GM18951 (cell line): ENCODE data around the gene ABCB1.
"Not testable (repeated sequence)": the region's sequence is repeated elsewhere in the genome, so short reads cannot be mapped to it uniquely, and the experiment has no call there.

Experiments
- POLR2A ChIP-seq: IDR thresholded peaks from 4 replicates; pipeline ENCODE4 v1.6.1; 2011; ENCODE audit warnings: mild to moderate bottlenecking; ENCODE audit not compliant: insufficient read length, insufficient read depth; ENCODE audit errors: extremely low read depth
- in situ Hi-C: fragments of 300-500 bp; cut with MboI; formaldehyde crosslinking; loops from one replicate; pipeline ENCODE4 v1.12.0; 2022; ENCODE audit warnings: low sequenced_read_pairs, mixed read lengths, inconsistent platforms; ENCODE audit not compliant: unreplicated experiment

Gene ABCB1

GRCh38 chr7:87494454-87494853 is 106.2 kb downstream of the ABCB1 start:
- in situ Hi-C loops = no loop called here

DNA sequence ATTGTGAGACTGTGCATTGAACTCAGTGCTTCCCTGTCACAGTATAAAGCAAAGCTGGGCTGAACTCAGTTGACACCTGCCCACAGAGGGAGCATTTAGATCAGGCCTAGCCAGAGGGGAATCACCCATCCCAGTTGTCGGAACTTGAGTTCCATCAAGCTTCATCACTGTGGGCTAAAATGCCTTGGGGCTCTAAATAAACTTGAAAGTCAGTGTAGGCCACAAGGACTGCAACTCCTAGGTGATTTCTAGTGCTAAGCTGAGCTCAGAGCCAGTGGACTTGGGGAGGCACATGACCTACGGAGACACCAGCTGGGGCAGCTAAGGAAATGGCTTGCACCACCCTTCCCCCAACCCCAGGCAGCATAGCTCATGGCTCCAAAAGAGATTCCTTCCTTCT is 117.6 kb downstream of the ABCB1 start:
- TF ChIP-seq POLR2A = no peak
- in situ Hi-C loops = no loop called here

More at GRCh38 chr7:87494454-87494853, 106.2 kb downstream of the ABCB1 start:
- TF ChIP-seq POLR2A = no peak

- no peak for TF ChIP-seq POLR2A
- in situ Hi-C loops = no loop called here
Observed at GRCh38 chr7:87482115-87482514, 118.6 kb downstream of the ABCB1 start.

DNA sequence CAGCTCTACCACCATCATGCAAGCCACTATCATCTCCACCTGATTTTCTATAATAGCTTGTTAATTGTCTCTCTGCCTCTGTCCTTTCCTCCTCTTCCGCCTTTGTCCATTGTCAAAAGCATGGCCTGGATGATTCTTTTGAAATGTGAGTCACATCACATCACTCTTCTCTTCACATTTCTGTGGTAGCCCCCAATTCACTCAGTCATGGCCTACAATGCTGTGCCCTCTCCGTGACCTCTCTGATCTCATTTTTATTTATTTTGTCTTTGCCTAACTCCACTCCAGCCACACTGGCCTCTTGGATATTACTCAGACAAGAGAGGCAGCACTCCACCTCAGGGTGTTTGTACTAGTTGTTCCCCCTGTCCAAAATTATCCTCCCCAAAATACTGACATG is 120.3 kb downstream of the ABCB1 start:
- in situ Hi-C loops = no loop called here
- no peak for TF ChIP-seq POLR2A

DNA sequence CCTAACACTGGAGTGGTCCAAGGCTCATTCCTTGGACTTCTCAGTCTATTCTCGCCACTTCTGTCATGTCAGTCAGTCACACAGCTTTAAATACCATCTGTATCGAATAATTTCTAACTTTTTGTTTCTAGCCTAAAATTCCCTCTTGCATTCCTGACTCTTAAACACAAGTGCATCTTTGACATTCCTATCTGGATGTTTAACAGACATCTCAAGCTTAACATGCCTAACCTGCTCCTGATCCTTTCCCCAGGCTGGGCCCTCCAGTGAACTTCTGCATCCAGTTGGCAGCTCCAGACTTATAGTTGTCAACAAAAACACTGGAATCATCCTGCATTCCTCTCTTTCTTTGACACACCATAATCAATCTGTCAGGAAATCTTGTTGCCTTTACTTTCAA is 120.7 kb downstream of the ABCB1 start:
- in situ Hi-C loops = no loop called here
- TF ChIP-seq POLR2A = no peak

DNA sequence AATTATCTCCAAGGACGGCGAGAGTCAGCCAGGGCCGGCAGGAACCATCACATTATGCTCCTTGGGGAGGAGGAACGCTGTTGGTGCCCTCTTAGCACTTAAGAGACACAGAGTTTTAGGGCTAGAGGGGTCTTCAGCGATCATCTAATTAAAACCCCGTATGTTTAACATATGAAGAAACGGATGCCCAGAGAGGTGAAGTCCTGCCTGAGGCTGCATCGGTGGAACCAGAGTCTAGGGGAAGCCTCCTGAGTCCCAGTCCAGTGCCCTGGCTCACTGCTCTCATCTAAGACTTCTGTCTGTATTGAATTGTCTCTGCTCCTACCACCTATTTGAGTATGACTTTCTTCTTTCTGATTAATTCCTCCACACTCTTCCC is 124.5 kb downstream of the ABCB1 start:
- in situ Hi-C loops = no loop called here
- no peak for TF ChIP-seq POLR2A

GRCh38 chr7:87475359-87476178 is 125.1 kb downstream of the ABCB1 start, which contains the start of gene ABCB4:
Gene ABCB4, minus strand, starts transcription at chr7:87475680. Its CDS starts 215 bp downstream, at chr7:87475465.
- in situ Hi-C loops = no loop called here
- peak; percentile 49 for TF ChIP-seq POLR2A

DNA sequence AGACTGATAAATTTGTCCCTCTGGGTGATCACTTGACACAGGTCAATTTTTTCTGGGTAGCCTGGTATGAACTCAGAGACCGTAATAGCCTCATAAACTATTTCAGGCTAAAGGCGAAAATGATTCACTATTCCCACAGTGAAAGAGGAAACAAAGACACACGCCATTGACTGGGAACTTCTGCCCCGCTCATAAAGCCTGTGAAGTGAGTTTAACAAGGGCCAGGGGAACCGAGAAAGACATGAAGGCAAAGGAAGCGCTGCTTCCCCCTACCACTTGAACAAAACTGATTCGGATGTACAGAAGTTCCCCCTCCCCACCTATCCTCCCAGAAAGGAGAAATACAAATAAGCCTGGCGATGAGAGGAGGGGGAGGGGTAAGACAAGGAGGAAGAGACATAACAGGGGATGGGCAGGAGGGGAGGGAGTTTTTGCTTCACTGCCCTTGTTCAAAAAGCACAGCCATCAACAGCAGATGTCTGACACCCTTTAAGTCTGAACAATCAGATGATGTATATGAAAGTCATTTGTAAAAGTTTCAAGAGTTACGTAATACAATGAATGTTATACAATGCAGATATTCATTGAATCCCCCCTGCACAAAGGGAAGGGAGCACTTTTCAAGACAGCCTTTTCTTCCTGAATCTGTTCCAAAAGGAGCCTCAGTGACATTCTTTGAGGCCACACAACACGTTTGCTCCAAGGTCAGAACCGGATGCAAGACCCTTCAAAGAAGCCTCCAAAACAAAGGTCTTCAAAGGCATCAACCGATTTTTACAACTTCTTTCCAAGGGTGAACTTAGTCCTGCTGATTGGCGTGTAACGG is 125.9 kb downstream of the ABCB1 start:
- in situ Hi-C loops = no loop called here
- TF ChIP-seq POLR2A = peak; percentile 22

- in situ Hi-C loops = no loop called here
Observed at GRCh38 chr7:87473986-87474385, 126.7 kb downstream of the ABCB1 start.

GRCh38 chr7:87473192-87473591 is 127.5 kb downstream of the ABCB1 start:
- in situ Hi-C loops = no loop called here
- TF ChIP-seq POLR2A = no peak

More at GRCh38 chr7:87473986-87474385, 126.7 kb downstream of the ABCB1 start:
- TF ChIP-seq POLR2A = no peak

GRCh38 chr7:87471473-87471872 is 129.2 kb downstream of the ABCB1 start:
- in situ Hi-C loops = no loop called here
- TF ChIP-seq POLR2A = no peak

GRCh38 chr7:87469204-87469603 is 131.5 kb downstream of the ABCB1 start:
- in situ Hi-C loops = not testable (repeated sequence)

- in situ Hi-C loops = not testable (repeated sequence)
Observed at GRCh38 chr7:87465534-87465880, 135.2 kb downstream of the ABCB1 start.

- in situ Hi-C loops = not testable (repeated sequence)
Observed at GRCh38 chr7:87464830-87465533, 135.7 kb downstream of the ABCB1 start.
